LNCaP clone FGC (cell line): Measurements from ENCODE around the gene SKIL.

Experiments
- DNase-seq: peaks from one replicate; pipeline ENCODE4 v3.0.0-alpha.2; 2011; ENCODE audit warnings: low read depth
- H3K4me3 ChIP-seq: 2 replicates; pipeline ENCODE4 v1.5.1; 2011; ENCODE audit warnings: mild to moderate bottlenecking, low read depth, low read length, control low read depth
- TF ChIP-seq, protein P1 (sequence below): IDR thresholded peaks from 2 replicates; pipeline ENCODE4 v1.5.1; 2012; ENCODE audit warnings: mild to moderate bottlenecking; ENCODE audit not compliant: control insufficient read depth, insufficient read depth; ENCODE audit errors: extremely low read depth

Gene SKIL, protein sequence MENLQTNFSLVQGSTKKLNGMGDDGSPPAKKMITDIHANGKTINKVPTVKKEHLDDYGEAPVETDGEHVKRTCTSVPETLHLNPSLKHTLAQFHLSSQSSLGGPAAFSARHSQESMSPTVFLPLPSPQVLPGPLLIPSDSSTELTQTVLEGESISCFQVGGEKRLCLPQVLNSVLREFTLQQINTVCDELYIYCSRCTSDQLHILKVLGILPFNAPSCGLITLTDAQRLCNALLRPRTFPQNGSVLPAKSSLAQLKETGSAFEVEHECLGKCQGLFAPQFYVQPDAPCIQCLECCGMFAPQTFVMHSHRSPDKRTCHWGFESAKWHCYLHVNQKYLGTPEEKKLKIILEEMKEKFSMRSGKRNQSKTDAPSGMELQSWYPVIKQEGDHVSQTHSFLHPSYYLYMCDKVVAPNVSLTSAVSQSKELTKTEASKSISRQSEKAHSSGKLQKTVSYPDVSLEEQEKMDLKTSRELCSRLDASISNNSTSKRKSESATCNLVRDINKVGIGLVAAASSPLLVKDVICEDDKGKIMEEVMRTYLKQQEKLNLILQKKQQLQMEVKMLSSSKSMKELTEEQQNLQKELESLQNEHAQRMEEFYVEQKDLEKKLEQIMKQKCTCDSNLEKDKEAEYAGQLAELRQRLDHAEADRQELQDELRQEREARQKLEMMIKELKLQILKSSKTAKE

DNA sequence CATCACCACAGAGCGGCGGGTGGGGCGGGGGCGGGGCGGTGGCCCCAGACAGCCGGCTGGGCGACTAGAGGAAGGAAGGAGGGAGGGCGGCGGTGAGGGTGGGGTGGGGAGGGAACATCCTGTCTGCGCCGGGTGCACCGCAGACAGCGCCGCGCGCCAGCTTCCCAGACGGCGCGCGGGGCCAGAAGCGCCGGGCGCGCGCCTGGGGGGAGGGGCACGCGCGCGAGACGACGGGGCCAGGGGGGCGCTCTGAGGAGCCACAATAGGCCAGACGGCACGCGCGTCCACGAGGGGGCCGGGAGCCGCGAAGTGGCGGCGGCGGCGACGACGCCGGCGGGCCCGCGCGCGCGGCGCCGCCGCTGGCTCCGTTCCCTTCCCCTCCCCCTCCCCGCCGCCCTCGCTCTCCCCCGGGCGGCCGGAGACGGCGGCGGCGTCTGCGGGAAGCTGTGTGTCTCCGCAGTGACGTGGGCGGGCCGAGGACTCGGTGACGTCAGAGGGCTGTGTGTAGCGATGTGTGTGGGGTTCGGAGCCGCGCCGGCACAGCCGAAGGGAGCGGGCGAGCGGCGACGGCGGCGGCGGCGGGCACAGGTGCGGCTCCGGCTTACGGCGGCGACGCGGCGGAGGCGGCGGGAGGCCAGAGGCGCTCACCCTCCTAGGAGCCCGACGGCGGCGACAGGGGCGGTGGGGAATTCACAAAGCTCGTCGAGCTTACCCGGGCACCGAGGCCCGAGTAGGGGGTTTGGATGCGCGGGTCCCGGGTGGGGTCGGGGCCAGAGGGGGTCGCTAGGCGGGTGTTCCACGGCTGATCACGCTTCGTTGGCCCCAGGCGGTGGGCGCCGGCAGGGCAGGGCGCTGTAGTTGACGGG is at the start of gene SKIL:
Gene SKIL, plus strand, starts transcription at position 540 of the 866 bp plus-strand sequence. CDS start 2,617 bp downstream, outside the sequence.
- TF ChIP-seq, protein P1, sequence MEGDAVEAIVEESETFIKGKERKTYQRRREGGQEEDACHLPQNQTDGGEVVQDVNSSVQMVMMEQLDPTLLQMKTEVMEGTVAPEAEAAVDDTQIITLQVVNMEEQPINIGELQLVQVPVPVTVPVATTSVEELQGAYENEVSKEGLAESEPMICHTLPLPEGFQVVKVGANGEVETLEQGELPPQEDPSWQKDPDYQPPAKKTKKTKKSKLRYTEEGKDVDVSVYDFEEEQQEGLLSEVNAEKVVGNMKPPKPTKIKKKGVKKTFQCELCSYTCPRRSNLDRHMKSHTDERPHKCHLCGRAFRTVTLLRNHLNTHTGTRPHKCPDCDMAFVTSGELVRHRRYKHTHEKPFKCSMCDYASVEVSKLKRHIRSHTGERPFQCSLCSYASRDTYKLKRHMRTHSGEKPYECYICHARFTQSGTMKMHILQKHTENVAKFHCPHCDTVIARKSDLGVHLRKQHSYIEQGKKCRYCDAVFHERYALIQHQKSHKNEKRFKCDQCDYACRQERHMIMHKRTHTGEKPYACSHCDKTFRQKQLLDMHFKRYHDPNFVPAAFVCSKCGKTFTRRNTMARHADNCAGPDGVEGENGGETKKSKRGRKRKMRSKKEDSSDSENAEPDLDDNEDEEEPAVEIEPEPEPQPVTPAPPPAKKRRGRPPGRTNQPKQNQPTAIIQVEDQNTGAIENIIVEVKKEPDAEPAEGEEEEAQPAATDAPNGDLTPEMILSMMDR, result no peak; the same call in 1 of the 2 replicates
- DNase-seq, result peak; percentile 82
- peak within 1 kb of the TSS; percentile 75 for H3K4me3 ChIP-seq

DNA sequence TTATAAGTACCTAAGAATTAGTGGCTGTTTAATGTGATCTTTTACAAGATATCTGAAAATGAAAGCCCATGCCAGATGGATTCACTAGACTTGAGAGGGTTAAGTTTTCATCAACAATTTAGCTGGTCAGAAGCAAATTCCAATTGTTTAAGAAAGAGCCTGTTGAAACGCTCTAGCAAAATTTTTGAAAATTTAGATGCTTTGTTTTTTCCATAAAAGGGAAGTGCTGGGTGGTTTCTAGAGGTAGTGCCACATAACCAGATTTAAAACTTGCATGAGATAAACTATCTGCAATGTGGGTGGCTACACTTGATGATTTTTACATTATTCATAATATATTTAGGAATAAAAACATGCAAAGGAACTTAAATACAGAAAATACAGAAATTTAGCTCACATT is 48.5 kb upstream of the SKIL start:
- no peak for DNase-seq
- TF ChIP-seq, protein P1, result no peak
- H3K4me3 ChIP-seq, result no peak overlapping the region

DNA sequence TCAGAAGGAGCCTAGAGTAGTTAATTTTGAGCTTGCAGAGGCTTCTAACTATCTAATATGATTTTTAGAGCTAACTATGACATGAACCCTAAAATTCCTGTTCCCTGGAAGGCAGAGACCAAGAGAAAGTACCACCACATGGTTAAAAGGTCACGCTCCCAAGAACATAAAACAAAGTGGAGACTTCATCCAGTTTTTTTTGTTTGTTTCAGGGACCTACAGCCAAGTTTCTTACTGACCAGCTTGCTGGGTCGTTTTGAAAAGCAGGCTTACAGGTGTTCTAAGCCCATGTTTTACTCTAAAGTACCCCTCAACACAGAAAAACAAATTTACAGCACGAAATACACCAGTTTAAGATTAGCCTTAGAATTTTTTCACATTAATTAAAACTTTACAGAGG is 39.6 kb upstream of the SKIL start:
- H3K4me3 ChIP-seq, result no peak overlapping the region
- no peak for DNase-seq
- TF ChIP-seq, protein P1, result no peak

DNA sequence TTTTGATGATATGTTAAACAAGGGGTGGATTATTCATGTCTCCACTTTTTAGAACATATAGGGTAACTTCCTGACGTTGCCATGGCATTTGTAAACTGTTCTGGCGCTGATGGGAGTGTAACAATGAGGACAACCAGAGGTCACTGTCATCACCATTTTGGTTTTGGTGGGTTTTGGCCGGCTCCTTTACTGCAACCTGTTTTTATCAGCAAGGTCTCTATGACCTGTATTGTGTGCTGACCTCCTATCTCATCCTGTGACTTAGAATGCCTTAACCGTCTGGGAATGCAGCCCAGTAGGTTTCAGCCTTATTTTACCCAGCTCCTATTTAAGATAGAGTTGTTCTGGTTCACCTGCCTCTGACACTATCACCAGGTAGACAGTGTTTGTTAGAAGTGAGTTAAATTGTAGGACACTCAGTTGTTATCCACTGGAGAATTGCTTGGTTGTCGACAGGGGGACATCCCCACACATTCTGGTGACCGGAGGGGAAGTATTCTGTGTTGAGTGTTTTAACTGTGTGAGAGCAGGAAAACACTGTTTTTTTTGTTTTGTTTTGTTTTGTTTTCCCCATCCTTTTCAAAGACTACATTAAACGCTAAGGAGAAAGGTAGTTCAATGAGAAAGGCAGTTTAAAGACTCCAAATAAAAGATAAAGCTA is 36.9 kb upstream of the SKIL start:
- DNase-seq, result no peak
- TF ChIP-seq, protein P1, result no peak
- H3K4me3 ChIP-seq, result no peak overlapping the region

DNA sequence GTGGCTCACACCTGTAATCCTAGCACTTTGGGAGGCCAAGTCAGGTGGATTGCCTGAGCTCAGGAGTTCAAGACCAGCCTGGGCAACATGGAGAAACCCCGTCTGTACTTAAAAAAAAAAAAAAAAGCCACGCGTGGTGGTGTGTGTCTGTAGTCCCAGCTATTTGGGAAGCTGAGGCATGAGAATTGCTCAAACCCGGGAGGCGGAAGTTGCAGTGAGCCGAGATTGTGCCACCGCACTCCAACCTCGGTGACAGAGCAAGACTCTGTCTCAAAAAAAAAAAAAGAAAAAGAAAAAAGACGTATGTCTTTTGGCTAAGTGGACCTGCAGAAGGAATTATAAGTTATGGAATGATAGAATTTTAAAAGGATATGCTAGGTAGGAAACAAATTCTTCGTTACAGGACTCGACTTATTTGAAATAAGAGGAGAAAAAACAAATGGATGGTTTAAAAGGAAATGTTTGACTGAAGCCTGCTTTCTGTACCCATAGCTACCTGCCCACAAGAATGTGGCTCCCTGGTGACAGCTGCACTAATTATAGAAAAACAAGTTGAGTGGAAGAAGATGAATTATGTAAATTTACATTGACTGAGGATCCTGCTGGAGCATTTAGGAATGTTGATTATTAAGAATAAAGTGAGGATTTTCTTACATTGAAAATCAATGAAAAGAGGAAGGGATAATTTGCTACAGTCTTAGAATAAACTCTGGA is 36.0 kb upstream of the SKIL start:
- no peak overlapping the region for H3K4me3 ChIP-seq
- TF ChIP-seq, protein P1, result no peak
- DNase-seq, result no peak

DNA sequence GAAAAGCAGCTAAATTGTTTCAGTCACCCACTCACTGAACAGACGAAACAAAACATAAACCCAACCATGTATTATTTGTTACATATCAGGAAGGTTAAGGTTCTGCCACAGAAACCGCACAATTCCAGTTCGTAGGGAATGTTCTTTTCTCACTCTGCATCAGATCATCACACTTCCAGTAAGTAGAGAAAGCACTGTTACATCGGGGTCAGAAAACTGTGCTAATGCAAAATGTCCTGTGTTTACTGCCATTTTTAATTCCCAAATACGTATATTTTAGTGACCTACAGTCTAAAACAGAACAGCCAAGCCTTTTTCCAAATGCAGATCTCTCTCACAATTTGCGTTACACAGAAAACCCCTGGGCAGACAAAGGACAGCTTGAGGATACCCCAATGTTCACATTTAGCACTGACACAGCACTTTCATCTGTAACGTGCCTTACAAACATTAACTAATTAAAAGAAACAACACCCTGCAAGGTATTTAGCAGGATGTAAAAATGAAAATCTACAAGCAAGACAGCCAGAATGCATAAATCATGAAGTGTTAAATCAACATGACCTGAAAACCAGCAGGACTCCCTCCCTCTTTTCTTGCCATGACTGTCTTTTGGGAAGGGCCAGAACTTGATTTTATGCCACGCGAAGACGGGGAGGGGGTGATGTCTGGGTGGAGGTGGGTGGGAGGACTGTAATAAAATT is 34.8 kb upstream of the SKIL start:
- TF ChIP-seq, protein P1, result no peak
- DNase-seq, result no peak

More for the DNA sequence above, 34.8 kb upstream of the SKIL start:
- no peak overlapping the region for H3K4me3 ChIP-seq
